GM19238 (cell line): ENCODE data around the gene REXO1.

ENCODE experiments used
- DNase-seq: peaks from one replicate; pipeline ENCODE4 v3.0.0; 2011; ENCODE audit warnings: low spot score; ENCODE audit not compliant: insufficient read length

Gene REXO1

DNA sequence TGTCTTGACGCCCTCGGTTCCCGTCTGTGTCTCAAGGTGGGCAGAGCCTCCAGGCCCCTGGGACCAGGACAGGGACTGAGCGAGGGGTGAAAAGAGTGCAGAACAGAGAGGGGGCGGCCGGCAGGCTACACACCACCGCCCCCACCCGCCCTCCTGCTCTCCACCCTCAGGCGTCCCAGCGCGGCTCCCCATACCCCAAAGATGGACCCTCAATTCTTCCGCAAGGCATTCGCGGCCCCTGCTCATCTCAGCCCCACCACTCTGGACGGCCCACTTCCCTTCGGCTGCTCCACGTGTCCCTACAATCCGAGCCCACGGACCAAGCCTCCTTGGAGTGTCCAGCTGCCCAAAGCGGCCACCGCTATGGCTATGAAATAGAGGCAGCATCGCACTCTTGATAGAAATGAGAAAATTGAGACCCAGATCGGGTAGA lies 13.3 kb upstream of the REXO1 start:
- DNase-seq = no peak

DNA sequence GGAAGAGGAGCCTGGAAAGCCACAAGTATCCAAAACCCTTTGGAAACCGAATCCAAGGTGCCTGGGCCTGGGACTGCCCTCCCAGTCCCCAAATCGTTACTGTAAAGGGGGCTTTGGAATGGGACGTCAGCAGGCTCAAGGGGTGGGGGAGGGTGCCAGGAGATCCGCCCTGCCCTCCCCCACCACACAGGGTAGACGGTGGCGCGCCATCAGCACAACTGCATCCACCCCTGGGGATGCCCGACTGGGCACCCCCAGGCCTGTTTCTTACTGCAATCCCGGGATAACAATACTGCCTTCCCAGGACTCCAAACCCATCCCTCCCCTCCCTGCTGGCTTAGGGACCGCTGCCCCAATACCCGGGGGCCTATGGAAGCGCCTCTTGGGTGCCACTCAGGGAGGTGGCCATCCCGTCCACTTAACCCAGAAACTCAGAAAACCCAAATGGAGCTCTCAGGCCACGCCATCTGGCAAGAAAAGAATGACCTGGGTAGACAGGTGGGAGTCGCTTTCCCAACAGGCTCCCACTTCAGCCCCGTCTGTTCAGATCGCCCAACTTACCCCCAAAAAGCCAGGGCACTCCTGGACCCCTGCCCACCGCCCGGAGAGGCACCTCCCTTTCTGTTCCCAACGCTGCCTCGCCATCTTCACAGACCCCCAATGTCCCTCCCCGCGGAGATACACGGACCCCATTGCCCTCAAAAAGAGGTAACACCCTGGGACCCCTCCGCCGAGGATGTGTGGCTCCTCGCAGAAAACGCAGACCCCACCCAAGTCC lies 12.7 kb upstream of the REXO1 start:
- no peak for DNase-seq

- DNase-seq = no peak
These were observed 11.9 kb upstream of the REXO1 start for GRCh38 chr19:1860042-1860775.

GRCh38 chr19:1859331-1859781 lies 11.1 kb upstream of the REXO1 start:
- no peak for DNase-seq

- no peak for DNase-seq
These were observed 10.3 kb upstream of the REXO1 start for GRCh38 chr19:1858412-1859081.

DNA sequence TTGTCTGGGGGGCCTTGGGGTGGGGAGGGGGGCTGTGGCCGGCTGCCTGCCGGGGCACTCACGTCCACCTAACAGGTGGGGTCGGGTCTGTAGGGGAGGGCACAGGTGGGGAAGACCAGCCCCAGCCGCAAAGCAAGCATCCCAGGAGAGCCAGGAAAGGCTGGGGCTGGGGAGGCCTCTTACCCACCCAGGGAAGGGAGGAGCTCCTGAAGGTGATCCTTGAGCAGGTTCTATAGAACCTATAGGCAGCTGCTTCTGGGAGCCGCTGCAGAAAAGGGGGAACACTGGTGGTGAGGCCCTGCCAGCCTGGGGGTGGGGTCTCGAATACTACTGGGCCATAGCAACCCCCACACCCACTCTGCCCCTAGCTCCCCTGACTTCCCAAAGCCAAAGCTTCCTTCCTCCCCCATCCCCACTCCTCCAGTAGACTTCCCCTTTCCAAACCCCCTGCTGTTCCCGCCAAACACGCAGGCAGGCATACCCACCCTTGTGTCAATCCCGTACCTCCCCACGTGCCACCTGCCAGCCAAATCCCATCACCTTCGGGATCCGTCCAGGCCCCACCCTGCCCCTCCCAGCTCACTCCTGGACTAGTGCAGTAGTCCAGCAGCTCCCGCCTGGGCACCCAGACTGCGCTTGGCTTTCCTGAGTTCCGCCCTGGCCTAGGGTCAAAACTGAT lies 9.5 kb upstream of the REXO1 start:
- no peak for DNase-seq

- peak; percentile 96 for DNase-seq
These were observed 8.7 kb upstream of the REXO1 start for GRCh38 chr19:1856698-1857603.

GRCh38 chr19:1856345-1856697 lies 8.0 kb upstream of the REXO1 start:
- DNase-seq = peak; percentile 30

DNA sequence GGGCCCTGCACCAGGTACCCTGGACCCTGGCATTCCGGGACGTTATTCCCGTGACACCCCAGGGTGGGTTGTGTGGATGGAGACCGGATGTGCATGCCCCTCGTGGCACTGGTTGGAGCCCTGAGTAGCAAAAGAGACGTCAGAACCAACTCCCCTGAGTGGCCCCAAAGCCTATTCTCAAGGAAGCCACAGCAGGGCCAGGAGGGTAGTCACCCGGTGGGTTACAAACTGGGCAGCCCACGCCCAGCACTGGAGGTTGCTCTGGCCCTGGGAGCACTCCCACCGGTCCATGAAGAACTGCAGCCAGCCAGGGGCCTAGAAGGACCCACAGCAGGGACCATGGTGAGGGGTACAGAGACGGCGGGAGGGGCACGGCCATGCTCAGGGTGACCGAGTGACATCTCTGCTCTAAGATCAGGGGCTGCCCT lies 7.6 kb upstream of the REXO1 start:
- peak; percentile 35 for DNase-seq

DNA sequence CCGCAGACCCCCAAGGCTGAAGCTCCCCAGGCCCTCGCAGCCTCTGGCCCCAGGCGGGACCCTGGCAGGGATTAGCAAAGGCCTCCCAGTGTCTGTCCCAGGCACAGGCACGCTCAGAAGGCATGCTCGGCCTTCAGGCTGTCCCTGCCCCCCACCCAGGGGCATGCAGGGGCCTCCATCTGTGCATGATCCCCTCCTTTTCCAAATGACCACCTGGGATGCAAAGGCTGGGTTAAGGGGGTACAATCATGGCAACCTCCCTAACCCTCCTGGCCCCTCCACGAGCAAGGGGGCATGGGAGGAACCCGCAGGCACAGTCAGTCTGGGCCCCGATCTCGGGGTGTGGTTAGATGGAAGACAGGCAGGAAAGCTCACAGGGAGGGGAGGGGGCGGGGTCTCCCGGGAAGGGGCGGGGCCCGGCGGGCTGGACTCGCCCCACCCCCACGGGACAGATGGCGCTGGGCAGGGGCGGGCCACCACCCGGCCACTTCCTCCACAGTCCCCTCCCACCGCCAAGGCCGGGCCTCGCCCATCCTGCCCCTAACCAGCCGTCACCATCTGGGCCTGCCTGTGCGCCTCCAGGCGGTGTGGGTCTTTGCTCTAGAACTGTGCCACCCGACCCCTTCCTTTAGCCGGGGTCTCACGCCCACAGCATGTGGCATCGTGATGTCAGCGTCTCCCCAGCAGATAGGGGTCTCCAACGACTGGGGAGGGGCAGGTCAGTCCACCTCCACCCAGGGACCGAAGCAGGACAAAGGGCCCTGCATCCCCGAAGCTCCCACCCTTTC lies 7.0 kb upstream of the REXO1 start:
- DNase-seq = peak; percentile 96

GRCh38 chr19:1854542-1855039 lies 6.3 kb upstream of the REXO1 start:
- no peak for DNase-seq

- no peak for DNase-seq
These were observed 5.8 kb upstream of the REXO1 start for GRCh38 chr19:1854039-1854541.

DNA sequence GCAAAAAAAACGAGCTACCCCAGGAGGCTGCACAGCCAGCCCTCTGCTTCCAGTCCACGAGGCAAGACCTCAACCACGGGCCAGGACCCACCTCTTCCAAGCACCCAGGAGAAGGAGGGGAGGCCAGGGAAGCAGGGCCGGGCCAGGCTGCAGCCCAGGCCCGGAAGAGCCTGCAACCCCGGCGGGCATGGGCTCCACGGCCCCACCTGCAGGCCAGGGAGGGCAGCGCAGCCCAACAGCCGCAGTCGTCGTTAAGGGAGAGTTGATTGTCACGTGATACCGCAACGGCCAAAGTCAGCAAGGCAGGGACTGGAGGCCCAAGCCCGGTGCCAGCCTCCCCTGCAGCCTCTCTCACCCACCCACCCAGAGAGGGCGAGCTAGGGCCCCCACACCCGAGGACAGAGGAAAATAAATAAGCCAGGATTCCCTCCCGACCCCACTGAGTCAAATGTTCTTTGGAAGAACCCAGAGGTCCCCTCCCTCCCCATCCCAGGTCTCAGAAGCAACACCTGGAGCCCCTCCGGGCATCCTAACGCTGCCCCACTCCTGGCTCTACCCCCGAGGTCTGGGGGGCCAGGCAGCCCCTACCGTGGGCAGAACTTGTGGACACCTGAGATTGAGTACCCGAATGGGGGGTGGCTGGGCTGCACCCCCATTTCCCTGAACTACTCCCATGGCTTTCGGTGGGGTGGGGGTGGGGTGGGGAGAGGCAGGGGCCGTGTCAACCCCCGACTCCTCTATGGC lies 5.2 kb upstream of the REXO1 start:
- peak; percentile 87 for DNase-seq

DNA sequence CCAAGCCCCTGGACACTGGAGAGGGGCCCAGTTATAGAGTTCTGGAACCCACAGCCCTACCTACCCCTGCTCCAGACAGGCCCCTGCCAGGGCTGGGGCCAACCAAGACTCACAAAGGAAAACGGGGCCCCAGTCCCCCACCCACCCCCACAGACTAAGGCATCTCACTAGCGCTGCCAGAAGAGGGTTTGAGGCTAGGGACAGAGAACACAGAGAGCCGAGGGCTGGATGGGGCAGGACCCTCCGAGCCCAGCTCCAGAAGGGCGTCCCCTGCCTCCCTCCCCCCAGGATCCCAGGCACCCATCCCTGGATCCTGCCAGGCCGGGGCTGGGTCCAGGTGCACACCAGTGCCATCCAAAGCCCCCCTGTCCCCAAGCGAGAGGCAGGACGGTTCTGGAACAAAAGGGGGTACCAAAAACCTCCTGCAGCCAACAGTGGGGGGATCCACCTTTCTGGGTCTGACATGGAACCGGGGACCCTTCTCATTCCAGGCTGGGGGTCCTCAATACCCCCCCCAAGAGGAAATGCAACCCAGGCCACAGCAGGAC lies 4.4 kb upstream of the REXO1 start:
- DNase-seq = no peak

- DNase-seq = no peak
These were observed 3.6 kb upstream of the REXO1 start for GRCh38 chr19:1851654-1852580.

DNA sequence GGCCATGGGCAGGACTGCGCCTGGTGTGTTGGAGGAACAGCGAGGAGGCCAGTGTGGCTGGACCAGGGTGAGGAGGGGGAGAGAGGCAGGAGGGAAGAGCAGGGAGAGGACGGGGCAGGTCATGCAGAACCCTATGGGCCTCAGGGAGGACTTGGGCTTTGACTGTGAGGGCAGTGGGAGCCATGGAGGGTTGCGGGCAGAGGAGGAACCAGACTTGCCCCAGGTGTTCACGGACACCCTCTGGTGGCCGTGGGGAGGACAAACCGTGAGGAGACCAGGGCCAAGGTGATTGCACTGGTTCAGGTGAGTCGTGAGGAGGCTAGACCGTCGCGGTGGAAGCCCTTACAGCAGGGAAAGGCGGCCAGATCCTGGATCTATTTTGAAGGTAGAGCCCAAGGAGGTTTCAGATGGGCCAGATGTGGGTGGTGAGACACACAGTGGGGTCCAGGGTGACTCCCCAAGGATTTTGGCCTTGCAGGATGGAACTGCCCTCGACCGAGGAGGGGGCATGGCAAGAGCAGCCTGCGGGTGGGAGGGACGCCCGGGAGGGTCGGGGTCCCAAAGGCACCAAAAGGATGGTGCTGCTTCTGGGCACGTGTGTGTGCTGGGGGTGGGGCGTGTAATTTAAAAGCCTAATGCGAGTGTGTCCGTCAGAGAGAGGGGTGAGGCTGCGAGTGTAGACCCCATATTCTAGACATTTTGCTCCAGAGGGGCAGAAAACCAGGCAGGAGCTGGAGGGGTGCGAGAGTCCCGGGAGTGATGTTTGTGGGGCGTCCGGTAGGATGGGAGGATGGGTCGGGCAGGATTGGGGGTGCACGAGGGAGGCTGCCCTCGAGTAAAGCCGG lies 2.7 kb upstream of the REXO1 start:
- no peak for DNase-seq
